Progenitor cell of endocrine pancreas (in vitro differentiated cells): ENCODE results near the gene CD63. TPM values are rescaled to one million over a fixed set of nuclear protein-coding genes. Genes with fewer than 3 reads are reported as not detected.

ENCODE experiments used
- DNase-seq: peaks from one replicate; pipeline ENCODE4 v3.0.0; 2021; ENCODE audit warnings: low spot score; ENCODE audit not compliant: unreplicated experiment
- H3K27ac Mint-ChIP-seq: 2 replicates; pipeline ENCODE4 v1.8.0; 2021; ENCODE audit warnings: mild to moderate bottlenecking, moderate library complexity, mixed read lengths
- H3K27me3 Mint-ChIP-seq: 2 replicates; pipeline ENCODE4 v1.8.0; 2021; ENCODE audit warnings: mixed read lengths
- H3K36me3 Mint-ChIP-seq: 2 replicates; pipeline ENCODE4 v1.8.0; 2022; ENCODE audit warnings: mixed read lengths; ENCODE audit not compliant: insufficient read depth
- H3K4me1 Mint-ChIP-seq: 2 replicates; pipeline ENCODE4 v1.8.0; 2021; ENCODE audit warnings: low read depth, mixed read lengths
- H3K4me3 Mint-ChIP-seq: 2 replicates; pipeline ENCODE4 v1.8.0; 2021; ENCODE audit warnings: low read depth, mild to moderate bottlenecking, moderate library complexity, mixed read lengths
- H3K9me3 Mint-ChIP-seq: 2 replicates; pipeline ENCODE4 v1.8.0; 2021; ENCODE audit warnings: low read depth, mixed read lengths
- CTCF ChIP-seq: fragments of 200-600 bp; sonication (generic); IDR thresholded peaks from one replicate; pipeline ENCODE4 v1.5.0; 2021; ENCODE audit warnings: antibody characterized with exemption, mild to moderate bottlenecking; ENCODE audit not compliant: unreplicated experiment
- total RNA-seq: library from RNA; stranded (reverse); gene quantifications from 2 replicates; pipeline ENCODE4 v1.2.1, GENCODE V29; 2021

Gene CD63
- total RNA-seq, 1 donor from 2014 or later: 407 TPM

GRCh38 chr12:55675666-55676065 is 53.1 kb downstream of the CD63 start:
- H3K36me3 Mint-ChIP-seq: no peaks in the 10 kb centered on the region
- peaks cover 16% of the 10 kb centered on the region for H3K27me3 Mint-ChIP-seq
- no peak overlapping the region for H3K27ac Mint-ChIP-seq
- H3K9me3 Mint-ChIP-seq: no peaks in the 10 kb centered on the region
- no peak overlapping the region for H3K4me3 Mint-ChIP-seq
- H3K4me1 Mint-ChIP-seq: peaks cover 1% of the 10 kb centered on the region
- TF ChIP-seq CTCF: no peak
- DNase-seq: no peak

Other genes starting within 250 kb of the CD63 start
- gene OR6C68, start 236.6 kb downstream of the CD63 start, total RNA-seq: not detected in 2 replicates
- gene OR6C4, start 179.4 kb downstream of the CD63 start, total RNA-seq: not detected in 2 replicates
- not detected in 2 replicates for gene OR2AP1, start 156.5 kb downstream of the CD63 start, total RNA-seq
- not detected in 2 replicates for gene OR10P1, start 92.1 kb downstream of the CD63 start, total RNA-seq
- 23.6 and 25.1 TPM in 2 replicates for gene ITGA7, start 21.1 kb downstream of the CD63 start, total RNA-seq
- 65.8 and 68.5 TPM in 2 replicates for gene BLOC1S1, start 13.0 kb downstream of the CD63 start, total RNA-seq
- gene RDH5, start 8.6 kb downstream of the CD63 start, total RNA-seq: 7.9 and 9.7 TPM in 2 replicates
- 42.8 and 50.3 TPM in 2 replicates for gene GDF11, start 14.1 kb upstream of the CD63 start, total RNA-seq
- 85.7 and 91.0 TPM in 2 replicates for gene SARNP, start 88.7 kb upstream of the CD63 start, total RNA-seq
- gene ORMDL2, start 89.0 kb upstream of the CD63 start, total RNA-seq: 36.5 and 40.5 TPM in 2 replicates
- gene DNAJC14, start 100.6 kb upstream of the CD63 start, total RNA-seq: 37.6 and 38.6 TPM in 2 replicates
- 0.62 and 0.89 TPM in 2 replicates for gene MMP19, start 113.9 kb upstream of the CD63 start, total RNA-seq
- gene PYM1, start 198.9 kb upstream of the CD63 start, total RNA-seq: 38.0 and 42.8 TPM in 2 replicates
- 10.2 and 16.8 TPM in 2 replicates for gene DGKA, start 202.2 kb upstream of the CD63 start, total RNA-seq
- gene PMEL, start 237.0 kb upstream of the CD63 start, total RNA-seq: 3.7 and 6.3 TPM in 2 replicates
- 62.1 and 66.9 TPM in 2 replicates for gene CDK2, start 237.8 kb upstream of the CD63 start, total RNA-seq
- gene RAB5B, start 245.1 kb upstream of the CD63 start, total RNA-seq: 111 and 116 TPM in 2 replicates